Neural progenitor cell (in vitro differentiated cells): ENCODE results near the gene S100A9.

Source experiments
- CTCF ChIP-seq: fragments of 200-600 bp; sonication (generic); IDR thresholded peaks from 2 replicates; pipeline ENCODE4 v1.5.1; 2017; ENCODE audit warnings: antibody characterized with exemption, mild to moderate bottlenecking
- EZH2 ChIP-seq: fragments of 200-600 bp; sonication (generic); IDR thresholded peaks from 2 replicates; pipeline ENCODE4 v1.6.1; 2017; ENCODE audit warnings: antibody characterized with exemption, mild to moderate bottlenecking, moderate library complexity
- EZH2phosphoT487 ChIP-seq: fragments of 200-600 bp; sonication (generic); IDR thresholded peaks from 2 replicates; pipeline ENCODE4 v1.6.1; 2017; ENCODE audit warnings: antibody characterized with exemption

GRCh38 chr1:153379591-153379990, 21.9 kb downstream of the S100A9 start:
- TF ChIP-seq CTCF (no peak), EZH2 (no peak), EZH2phosphoT487 (no peak)
